Embryonic facial prominence (tissue), 1 donor: ENCODE measurements around the gene CFAP77.
"Not testable (repeated sequence)": the region's sequence is repeated elsewhere in the genome, so short reads cannot be mapped to it uniquely, and the experiment has no call there.

Experiments used
- DNase-seq: peaks from one replicate; pipeline ENCODE4 v3.0.0-alpha.2; 2016; ENCODE audit errors: extremely low spot score

CFAP77 gene

GRCh38 chr9:132409828-132410528, at the start of gene CFAP77:
CFAP77 (plus strand) TSS chr9:132410211; CDS start chr9:132410272, 61 bp downstream.
- no peak for DNase-seq

- no peak for DNase-seq
Observed at GRCh38 chr9:132364068-132364467, 45.9 kb upstream of the CFAP77 start.

GRCh38 chr9:132365986-132366385, 44.0 kb upstream of the CFAP77 start:
- DNase-seq = no peak

- no peak for DNase-seq
Observed at GRCh38 chr9:132366481-132366880, 43.5 kb upstream of the CFAP77 start.

GRCh38 chr9:132367613-132368313, 42.2 kb upstream of the CFAP77 start:
- DNase-seq = no peak

- no peak for DNase-seq
Observed at GRCh38 chr9:132369421-132369820, 40.6 kb upstream of the CFAP77 start.

GRCh38 chr9:132370592-132370991, 39.4 kb upstream of the CFAP77 start:
- no peak for DNase-seq

GRCh38 chr9:132372177-132373095, 37.6 kb upstream of the CFAP77 start:
- no peak for DNase-seq

- DNase-seq = not testable (repeated sequence)
Observed at GRCh38 chr9:132377769-132378168, 32.2 kb upstream of the CFAP77 start.

- not testable (repeated sequence) for DNase-seq
Observed at GRCh38 chr9:132378416-132378815, 31.6 kb upstream of the CFAP77 start.

GRCh38 chr9:132381966-132382541, 28.0 kb upstream of the CFAP77 start:
- no peak for DNase-seq

- DNase-seq = no peak
Observed at GRCh38 chr9:132383462-132383883, 26.5 kb upstream of the CFAP77 start.

GRCh38 chr9:132384376-132384775, 25.6 kb upstream of the CFAP77 start:
- DNase-seq = no peak

- no peak for DNase-seq
Observed at GRCh38 chr9:132387133-132387532, 22.9 kb upstream of the CFAP77 start.

GRCh38 chr9:132390966-132391365, 19.0 kb upstream of the CFAP77 start:
- no peak for DNase-seq

- DNase-seq = no peak
Observed at GRCh38 chr9:132391449-132391848, 18.6 kb upstream of the CFAP77 start.

- DNase-seq = no peak
Observed at GRCh38 chr9:132395560-132395959, 14.5 kb upstream of the CFAP77 start.

- DNase-seq = no peak
Observed at GRCh38 chr9:132401824-132402223, 8.2 kb upstream of the CFAP77 start.

GRCh38 chr9:132404228-132404881, 5.7 kb upstream of the CFAP77 start:
- no peak for DNase-seq

- peak; percentile 91 for DNase-seq
Observed at GRCh38 chr9:132406554-132407122, 3.4 kb upstream of the CFAP77 start, which contains the start of gene TTF1. TTF1 (minus strand) TSS chr9:132406840; CDS start chr9:132402821, 4,019 bp downstream.

GRCh38 chr9:132407196-132407595, 2.8 kb upstream of the CFAP77 start:
- no peak for DNase-seq
